IPS-18c (cell line): Measurements from ENCODE around the gene SH3RF1.
"Not testable (repeated sequence)": the region's sequence is repeated elsewhere in the genome, so short reads cannot be mapped to it uniquely, and the experiment has no call there.

Source experiments
- H3K4me3 ChIP-seq: 2 replicates; pipeline ENCODE4 v1.7.0; 2013; ENCODE audit warnings: low read depth, mild to moderate bottlenecking, low read length, moderate library complexity; ENCODE audit not compliant: insufficient read depth
- H3K9me3 ChIP-seq: one replicate; pipeline ENCODE4 v1.6.1; 2013; ENCODE audit warnings: mild to moderate bottlenecking, low read length, moderate library complexity; ENCODE audit not compliant: control insufficient read depth, insufficient read depth

Gene SH3RF1

DNA sequence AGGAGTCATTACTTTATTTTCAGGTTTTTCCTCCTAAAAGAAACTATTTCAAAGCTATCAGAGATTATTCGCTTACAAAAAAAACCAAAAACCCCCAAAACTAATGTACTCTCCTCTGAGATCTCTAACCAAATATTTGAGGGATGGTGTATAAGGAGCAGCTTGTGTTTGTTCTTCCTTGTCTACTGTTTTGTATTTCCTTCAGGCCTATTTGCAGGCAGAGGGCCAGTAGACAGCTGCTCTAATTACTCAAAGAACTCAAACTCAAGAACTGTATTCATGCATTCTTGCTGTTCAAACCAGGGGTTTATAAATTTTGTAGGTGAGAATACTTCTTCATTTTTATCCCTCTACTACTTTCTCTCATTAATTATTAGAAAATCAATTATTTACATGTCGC, 51.3 kb downstream of the SH3RF1 start:
- Histone ChIP-seq H3K4me3 (no peak overlapping the region), H3K9me3 (no peaks in the 10 kb centered on the region)

DNA sequence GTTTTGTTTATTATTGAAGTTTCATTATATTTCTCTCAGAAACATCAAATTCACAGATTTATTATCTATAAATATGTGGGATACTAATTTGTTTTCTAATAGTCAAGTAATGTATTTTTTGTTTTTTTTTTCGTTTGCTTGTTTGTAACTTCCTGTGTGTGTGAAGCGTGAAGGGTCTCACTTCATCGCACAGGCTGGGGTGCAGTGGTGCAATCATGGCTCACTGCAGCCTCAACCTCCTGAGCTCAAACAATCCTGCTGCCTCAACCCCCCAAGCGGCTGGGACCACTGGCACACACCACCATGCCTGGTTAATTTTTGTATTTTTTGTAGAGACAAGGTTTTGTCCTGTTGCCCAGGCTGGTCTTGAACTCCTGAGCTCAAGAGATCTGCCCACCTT, 55.1 kb downstream of the SH3RF1 start:
- Histone ChIP-seq H3K4me3 (no peak overlapping the region), H3K9me3 (no peaks in the 10 kb centered on the region)

DNA sequence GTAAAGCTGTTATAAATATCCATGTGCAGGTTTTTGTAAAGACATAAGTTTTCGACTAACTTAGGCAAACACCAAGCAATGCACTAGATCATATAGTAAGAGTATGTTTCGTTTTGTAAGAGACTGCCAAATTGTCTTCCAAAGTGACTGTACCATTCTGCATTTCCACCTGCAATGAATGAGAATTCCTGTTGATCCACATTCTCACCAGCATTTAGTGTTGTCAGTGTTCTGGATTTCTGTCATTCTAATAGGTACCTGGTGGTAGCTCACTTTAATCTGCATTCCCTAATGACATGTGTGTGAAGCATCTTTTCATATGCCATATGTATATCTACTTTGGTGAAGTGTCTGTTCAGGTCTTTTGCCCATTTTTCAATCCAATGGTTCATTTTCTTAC, 57.8 kb downstream of the SH3RF1 start:
- Histone ChIP-seq H3K9me3 (no peaks in the 10 kb centered on the region), H3K4me3 (no peak overlapping the region)

DNA sequence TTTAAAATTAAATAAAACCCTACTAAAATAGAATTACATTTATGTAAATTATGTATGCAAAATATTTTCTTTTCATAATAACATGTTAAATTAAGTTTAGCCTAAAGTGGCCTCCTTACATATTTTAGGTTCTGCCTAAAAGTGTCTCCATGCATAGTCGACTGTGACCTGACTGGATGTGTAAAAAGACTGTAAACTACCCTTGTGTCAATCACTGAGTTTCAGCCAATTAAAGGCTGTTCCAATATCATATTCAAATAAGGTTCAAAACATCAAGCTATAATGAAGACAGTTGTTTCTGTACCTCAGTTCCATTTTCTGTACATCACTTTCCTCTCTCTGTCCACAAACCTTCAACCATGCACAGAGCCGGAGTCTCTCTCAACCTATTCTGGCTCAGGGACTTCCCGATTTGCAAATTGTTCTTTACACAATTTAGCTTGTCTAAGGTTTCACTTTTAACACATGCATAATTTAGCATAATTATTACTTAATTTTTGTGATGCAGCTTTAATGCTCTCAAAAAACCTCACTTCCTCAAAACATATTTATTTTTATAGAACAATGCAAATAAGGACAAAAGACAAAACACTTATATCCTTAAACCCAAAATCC, 60.1 kb downstream of the SH3RF1 start:
- Histone ChIP-seq H3K9me3 (no peaks in the 10 kb centered on the region), H3K4me3 (no peak overlapping the region)

- no peaks in the 10 kb centered on the region for H3K9me3 ChIP-seq
- no peak overlapping the region for H3K4me3 ChIP-seq
These were observed 61.3 kb downstream of the SH3RF1 start for GRCh38 chr4:169209388-169209883.

GRCh38 chr4:169208516-169208915, 62.2 kb downstream of the SH3RF1 start:
- Histone ChIP-seq H3K9me3 (no peaks in the 10 kb centered on the region), H3K4me3 (no peak overlapping the region)

DNA sequence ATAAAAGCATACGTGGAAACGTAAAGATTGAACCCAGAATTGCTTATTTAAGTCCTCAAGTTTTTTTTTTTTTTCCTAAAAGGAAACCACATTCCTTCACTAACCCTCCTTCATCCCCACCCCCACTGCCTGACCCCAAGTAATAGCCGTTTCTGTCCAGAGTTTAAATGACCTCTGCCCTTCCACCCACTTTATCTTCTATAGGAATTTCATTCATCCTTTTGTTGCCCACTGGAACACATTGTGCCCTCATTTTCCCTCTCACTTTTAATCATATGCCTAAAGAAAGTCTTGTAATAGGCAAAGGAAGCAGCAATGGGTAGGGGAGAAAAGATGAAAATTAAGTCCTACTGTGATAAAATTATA, 62.7 kb downstream of the SH3RF1 start:
- H3K4me3 ChIP-seq: no peak overlapping the region
- H3K9me3 ChIP-seq: no peaks in the 10 kb centered on the region

- H3K9me3 ChIP-seq: no peaks in the 10 kb centered on the region
- H3K4me3 ChIP-seq: no peak overlapping the region
These were observed 63.2 kb downstream of the SH3RF1 start for GRCh38 chr4:169207436-169208089.

DNA sequence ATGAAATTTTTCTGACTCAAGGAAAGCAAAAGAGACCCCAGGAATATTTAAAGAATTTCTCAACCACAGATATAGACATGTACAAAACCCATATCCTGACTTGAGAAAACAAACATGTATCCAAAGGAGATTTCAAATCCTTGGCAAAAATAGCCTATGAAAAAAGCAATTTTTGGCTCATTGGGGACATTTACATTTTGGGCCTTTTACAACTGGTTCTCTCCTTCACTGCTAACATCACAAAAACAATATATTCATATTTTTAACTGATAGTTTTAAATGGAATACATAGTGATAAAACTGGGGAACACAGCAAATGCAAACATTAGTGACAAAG, 65.0 kb downstream of the SH3RF1 start:
- Histone ChIP-seq H3K4me3 (no peak overlapping the region), H3K9me3 (no peaks in the 10 kb centered on the region)

DNA sequence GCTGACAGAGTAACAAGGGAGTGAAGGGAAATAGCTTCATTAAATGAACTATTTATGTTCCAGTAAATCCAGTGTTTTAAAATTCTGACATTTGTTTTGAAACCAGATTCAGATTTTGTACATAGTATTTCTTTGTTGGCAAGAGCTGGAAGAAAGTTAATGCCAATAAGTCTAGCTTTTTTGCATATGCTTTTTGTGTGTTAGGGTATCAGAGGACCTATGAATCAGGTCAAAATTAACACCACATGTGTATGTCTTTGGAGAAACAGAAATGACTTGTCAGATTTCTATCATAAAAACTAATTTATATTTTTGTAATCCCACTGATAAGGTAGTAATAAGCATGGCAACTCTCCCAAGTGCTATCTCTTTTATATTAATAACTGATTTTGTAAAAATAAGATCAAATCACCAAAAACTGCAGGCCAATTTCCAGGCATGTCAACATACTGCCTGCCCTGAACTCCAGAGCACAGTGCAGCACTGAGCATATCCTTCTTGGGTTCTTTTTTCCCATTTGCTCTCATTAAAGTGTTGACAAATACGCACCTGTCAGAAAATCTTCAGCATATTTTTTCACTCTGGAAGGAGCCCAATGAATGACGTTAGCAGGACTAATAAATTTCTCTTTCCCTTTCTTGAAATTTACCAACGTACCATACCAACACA, 65.5 kb downstream of the SH3RF1 start:
- no peaks in the 10 kb centered on the region for H3K9me3 ChIP-seq
- H3K4me3 ChIP-seq: no peak overlapping the region

GRCh38 chr4:169203891-169204290, 66.9 kb downstream of the SH3RF1 start:
- Histone ChIP-seq H3K9me3 (no peaks in the 10 kb centered on the region), H3K4me3 (no peak overlapping the region)

- H3K9me3 ChIP-seq, H3K4me3 ChIP-seq: not testable (repeated sequence)
These were observed 67.5 kb downstream of the SH3RF1 start for GRCh38 chr4:169203278-169203677.

DNA sequence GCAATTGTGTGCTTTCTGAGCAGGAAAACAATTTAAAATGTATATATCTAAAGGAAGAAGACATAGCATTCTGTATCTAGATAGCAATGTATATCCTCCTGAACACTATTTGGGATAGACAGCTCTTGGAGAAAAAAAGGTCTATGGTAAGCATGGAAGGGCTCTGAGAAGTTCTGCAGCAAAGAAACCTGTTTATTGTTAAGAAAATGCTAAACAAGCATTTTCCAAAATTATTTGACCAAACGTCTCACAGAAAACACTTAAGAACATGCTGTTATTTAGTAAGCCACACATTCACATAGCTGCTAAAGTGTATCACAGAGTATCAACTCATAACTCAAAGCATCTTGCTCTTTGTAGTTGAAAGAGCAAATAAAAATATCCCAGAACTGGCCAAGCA, 67.9 kb downstream of the SH3RF1 start:
- Histone ChIP-seq H3K4me3 (no peak overlapping the region), H3K9me3 (no peaks in the 10 kb centered on the region)

DNA sequence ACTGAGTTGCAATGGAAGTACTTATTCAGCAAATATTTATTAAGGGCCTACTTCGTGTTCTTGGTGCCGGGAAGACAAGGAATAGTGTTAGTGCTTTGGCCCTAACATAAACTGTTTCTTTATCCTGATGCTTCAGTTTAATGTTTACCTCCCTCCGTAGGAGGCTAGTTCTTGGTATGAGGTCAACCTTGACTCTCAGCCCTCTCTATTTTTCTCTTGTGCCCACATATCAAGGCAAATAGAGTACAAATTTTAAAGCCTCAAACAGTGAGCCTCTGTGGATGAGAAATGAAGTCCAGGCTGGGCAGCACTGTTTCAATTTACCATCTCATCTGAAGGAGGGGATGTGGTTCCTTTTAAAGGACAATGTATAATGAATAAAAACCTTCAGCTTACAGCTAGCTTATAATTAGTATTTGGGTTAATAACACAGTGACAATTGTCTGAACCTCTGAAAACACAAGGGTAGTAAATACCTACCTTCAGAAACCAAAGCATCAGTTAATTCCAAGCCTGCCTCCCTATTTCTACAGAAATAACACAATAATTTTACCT, 68.5 kb downstream of the SH3RF1 start:
- Histone ChIP-seq H3K4me3 (no peak overlapping the region), H3K9me3 (no peaks in the 10 kb centered on the region)

- no peaks in the 10 kb centered on the region for H3K9me3 ChIP-seq
- H3K4me3 ChIP-seq: no peak overlapping the region
These were observed 69.3 kb downstream of the SH3RF1 start for GRCh38 chr4:169201222-169202144.

DNA sequence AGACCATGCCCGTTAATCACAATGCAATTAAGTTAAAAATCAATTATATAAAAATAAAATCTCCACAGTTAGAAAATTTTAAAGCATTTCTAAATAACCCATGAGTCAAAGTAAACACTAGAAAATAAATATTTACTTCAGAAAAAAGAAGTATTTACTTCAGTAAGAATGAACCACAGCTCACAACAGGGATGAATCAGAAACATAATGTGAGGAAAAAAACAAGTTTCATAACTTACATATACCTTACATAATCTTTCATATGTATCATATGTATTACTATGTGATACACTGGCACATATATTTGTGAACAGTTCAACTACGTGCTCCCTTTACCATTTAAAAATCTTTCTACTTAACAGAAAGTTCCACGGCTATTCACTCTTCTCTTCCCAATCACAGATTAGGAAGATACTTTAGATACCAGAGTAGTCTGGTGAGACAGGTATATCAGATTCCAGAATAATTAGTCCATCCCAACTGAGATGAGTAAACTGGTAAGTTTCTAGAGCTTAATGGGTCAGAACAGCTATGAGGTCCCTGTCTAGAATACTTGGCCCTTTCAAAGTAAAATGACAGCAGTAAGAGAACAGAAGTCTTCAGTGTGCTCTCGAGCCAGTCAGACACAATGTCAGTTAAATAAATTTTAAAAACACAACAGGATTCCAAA, 70.3 kb downstream of the SH3RF1 start:
- Histone ChIP-seq H3K4me3 (no peak overlapping the region), H3K9me3 (no peaks in the 10 kb centered on the region)

DNA sequence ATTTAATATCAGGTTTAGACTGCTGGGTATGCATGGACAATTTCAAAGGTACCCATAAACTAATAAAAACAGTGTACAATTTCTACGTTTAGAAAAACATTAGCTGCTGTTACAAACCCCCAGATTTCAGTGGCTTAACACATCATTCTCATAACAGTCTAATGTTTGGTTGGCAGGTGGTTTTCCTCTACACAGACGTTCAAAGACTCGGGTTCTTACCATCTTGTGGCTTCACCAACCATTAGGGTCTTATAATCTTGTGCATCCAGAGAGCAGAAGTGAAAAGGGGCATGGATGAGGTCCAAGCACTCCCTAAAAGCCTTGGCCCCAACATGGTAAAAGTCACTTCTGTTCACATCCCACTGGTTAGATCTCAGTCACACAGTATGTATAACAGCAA, 71.6 kb downstream of the SH3RF1 start:
- H3K9me3 ChIP-seq: no peaks in the 10 kb centered on the region
- H3K4me3 ChIP-seq: no peak overlapping the region
